ENCODE measurements around the gene MOSPD3.

MOSPD3 gene

DNA sequence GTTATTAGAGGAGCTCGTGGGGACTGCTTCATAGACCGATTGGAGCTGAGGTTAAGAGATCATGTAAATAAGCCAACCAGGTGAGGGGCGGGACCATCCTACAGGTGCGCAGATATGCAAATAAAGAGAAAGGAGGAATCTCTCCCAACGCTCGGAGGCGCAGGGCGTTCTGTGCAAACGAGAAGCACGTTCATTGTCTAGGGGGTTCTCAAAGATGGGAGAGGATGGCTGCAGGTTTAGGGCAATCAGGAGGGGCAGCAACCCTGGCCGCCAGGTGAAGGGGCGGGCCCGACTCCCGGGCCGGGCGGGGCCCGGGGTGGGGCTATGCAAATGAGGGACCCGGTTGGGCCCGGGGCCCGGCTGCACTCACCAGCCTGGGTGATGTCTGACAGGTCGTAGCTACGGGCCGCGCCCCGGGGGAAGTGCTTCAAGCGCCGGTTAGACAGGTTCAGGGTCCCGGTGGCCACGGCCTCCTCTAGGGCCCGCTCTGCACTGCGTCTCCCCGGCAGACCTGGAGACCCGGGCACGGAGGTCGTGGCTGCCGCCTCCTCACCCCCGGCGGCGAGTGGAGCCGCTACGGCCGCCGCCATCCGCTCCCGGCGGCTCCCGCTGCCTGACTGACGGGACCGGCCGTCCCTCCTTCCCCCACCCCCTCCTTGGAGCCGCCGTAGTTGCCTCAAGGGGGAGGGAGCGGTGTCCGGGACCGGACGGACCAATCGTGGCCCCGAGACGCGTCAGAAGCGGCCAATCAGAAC is 26.7 kb upstream of the MOSPD3 start, which contains the start of gene LRCH4:
LRCH4 (minus strand) TSS at position 619 of the 755 bp plus-strand sequence; CDS start at position 590, 29 bp downstream.
- DNase-seq (ENCODE audit: low read depth, low spot score) = no peak
- TF ChIP-seq, protein P1, sequence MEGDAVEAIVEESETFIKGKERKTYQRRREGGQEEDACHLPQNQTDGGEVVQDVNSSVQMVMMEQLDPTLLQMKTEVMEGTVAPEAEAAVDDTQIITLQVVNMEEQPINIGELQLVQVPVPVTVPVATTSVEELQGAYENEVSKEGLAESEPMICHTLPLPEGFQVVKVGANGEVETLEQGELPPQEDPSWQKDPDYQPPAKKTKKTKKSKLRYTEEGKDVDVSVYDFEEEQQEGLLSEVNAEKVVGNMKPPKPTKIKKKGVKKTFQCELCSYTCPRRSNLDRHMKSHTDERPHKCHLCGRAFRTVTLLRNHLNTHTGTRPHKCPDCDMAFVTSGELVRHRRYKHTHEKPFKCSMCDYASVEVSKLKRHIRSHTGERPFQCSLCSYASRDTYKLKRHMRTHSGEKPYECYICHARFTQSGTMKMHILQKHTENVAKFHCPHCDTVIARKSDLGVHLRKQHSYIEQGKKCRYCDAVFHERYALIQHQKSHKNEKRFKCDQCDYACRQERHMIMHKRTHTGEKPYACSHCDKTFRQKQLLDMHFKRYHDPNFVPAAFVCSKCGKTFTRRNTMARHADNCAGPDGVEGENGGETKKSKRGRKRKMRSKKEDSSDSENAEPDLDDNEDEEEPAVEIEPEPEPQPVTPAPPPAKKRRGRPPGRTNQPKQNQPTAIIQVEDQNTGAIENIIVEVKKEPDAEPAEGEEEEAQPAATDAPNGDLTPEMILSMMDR (IDR thresholded peaks at IDR 0.05; ENCODE audit: low read depth, low read length) = no peak

DNA sequence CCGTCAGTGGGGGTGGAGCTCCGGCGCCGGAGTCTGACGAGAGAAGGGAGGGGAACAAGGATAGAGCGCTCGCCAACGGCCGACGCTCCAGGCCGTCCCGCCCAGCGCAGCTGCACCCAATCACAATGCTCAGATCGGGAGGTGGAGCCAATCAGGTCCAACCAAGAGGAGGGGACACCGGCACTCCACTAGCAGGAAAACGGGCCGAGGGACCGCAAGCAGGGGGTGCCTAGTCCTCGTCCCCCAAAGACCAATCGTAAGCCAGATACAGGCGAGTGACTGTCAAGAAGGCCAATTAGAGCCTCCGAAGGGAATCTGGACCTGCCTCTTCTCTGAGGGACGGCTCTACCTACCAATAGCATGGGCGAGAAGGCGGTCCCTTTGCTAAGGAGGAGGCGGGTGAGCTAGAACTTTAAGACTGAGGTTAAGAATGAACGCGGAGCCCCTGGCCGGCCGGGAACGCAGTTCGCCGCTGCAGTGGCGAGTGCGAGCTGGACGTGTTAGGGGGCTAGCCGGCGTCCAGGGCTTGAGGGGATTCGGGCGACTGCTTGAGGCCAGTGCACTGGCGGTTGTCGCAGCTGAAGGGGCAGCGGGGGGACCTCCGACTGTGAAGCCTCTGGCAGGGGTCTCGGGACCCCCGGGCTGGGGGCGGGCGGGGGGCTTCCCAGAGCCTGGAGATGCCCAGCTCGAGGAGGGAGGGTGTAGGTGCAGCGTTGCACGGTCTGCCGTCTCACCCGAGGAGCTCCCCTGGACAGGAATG is 25.9 kb upstream of the MOSPD3 start, which contains the start of gene FBXO24:
FBXO24 (plus strand) TSS at position 63 of the 760 bp plus-strand sequence; CDS start at position 361, 298 bp downstream.
- in situ Hi-C loops (cut with HindIII; ENCODE audit: low sequenced_read_pairs) = no loop called here
- TF ChIP-seq, protein P1 (IDR thresholded peaks at IDR 0.05; ENCODE audit: low read depth, low read length) = no peak
- H3K4me3 ChIP-seq (ENCODE audit: low read depth, low read length) = peak within 1 kb of the TSS; percentile 92
- peak; percentile 100 for DNase-seq (ENCODE audit: low read depth, low spot score)

More for the DNA sequence above, 26.7 kb upstream of the MOSPD3 start, which contains the start of gene LRCH4:
- peak within 1 kb of the TSS; percentile 92 for H3K4me3 ChIP-seq (ENCODE audit: low read depth, low read length)
- in situ Hi-C loops (cut with HindIII; ENCODE audit: low sequenced_read_pairs) = no loop called here

DNA sequence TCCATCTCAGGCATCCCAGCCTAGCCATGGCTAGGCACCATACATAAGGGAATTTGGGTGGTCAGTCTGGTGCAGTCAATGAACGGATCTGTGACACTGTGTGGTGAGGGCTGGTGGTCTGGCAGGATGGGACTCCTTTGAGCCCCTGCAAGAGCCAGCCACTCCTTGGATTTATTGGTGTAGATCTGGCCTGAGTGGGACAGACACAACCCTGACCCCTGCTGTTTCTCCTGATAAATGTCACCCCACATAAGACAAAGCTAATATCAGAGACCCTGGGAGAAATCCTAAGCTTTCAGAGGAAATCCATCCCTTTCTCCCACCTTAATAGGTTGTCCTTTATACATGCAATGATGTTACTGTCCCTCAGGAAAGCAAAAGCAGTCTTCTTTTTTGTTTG is 23.9 kb upstream of the MOSPD3 start:
- TF ChIP-seq, protein P1 (IDR thresholded peaks at IDR 0.05; ENCODE audit: low read depth, low read length) = peak; percentile 24
- DNase-seq (ENCODE audit: low read depth, low spot score) = no peak
- in situ Hi-C loops (cut with HindIII; ENCODE audit: low sequenced_read_pairs) = no loop called here
- H3K4me3 ChIP-seq (ENCODE audit: low read depth, low read length) = no peak overlapping the region

DNA sequence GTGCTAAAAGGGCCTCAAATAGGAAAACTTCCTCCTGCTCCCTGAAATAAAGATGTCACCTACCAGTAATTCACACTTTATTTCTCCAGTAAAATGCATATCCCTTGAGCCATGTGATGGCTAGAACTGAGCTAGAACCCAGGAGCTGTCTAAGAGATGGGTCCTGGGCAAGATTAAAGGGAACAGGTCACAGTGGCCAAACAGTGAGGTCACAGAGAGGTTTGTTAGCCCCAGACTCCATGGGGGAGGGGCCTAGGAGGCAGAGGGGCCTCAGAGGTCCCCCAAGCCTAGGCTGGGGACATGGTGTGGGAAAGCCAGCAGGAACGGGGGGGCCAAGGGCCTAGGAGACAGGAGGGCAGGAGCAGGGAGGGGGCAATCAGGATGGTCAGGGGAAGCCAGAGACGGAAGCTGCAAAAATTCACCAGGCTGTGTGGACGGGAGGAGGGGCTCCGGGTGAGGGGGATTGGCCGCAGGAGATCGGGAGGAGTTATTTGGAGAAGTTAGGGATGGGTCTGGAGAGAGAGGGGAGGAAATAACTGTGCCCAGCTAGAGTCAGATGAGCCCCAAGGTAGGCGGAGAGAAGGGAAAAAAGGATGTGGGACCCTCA is 22.9 kb upstream of the MOSPD3 start:
- in situ Hi-C loops (cut with HindIII; ENCODE audit: low sequenced_read_pairs) = no loop called here
- DNase-seq (ENCODE audit: low read depth, low spot score) = no peak
- TF ChIP-seq, protein P1 (IDR thresholded peaks at IDR 0.05; ENCODE audit: low read depth, low read length) = no peak
- H3K4me3 ChIP-seq (ENCODE audit: low read depth, low read length) = no peak overlapping the region

DNA sequence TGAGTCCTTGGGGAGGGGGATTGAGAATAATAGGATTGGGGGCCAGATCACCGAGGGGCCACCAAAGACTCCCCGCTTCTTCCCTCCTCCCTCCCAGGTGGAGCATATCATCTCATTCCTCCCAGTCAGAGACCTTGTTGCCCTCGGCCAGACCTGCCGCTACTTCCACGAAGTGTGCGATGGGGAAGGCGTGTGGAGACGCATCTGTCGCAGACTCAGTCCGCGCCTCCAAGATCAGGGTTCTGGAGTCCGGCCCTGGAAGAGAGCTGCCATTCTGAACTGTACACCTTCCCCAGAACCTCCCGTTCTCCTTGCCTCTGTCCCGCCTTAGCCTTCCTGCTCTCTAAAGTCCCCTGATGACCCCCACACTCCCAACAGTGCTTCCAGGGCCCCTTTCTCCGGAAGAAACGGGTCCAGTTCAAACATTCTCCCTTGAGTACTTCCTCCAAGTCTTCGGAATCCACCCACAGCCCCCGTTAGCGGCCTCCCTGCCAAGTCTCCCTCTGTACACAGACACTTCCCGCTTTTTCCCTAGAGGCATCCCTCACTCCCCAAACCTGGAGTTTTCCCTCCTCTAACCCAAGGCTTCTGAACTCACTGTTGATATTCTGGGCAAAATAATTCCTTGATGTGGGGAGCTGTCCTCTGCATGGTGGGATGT is 22.1 kb upstream of the MOSPD3 start:
- DNase-seq (ENCODE audit: low read depth, low spot score) = no peak
- TF ChIP-seq, protein P1 (IDR thresholded peaks at IDR 0.05; ENCODE audit: low read depth, low read length) = no peak
- no peak overlapping the region for H3K4me3 ChIP-seq (ENCODE audit: low read depth, low read length)
- in situ Hi-C loops (cut with HindIII; ENCODE audit: low sequenced_read_pairs) = no loop called here

DNA sequence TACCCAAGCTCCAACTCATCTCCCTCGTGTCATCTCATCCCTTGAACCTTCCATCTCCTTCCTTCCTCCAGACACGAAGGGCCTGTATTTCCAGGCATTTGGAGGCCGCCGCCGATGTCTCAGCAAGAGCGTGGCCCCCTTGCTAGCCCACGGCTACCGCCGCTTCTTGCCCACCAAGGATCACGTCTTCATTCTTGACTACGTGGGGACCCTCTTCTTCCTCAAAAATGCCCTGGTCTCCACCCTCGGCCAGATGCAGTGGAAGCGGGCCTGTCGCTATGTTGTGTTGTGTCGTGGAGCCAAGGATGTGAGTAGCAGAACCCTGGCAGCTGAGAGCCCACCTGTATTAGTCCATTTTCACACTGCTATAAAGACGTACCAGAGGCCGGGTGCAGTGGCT is 20.7 kb upstream of the MOSPD3 start:
- TF ChIP-seq, protein P1 (IDR thresholded peaks at IDR 0.05; ENCODE audit: low read depth, low read length) = no peak
- DNase-seq (ENCODE audit: low read depth, low spot score) = no peak
- H3K4me3 ChIP-seq (ENCODE audit: low read depth, low read length) = no peak overlapping the region
- in situ Hi-C loops (cut with HindIII; ENCODE audit: low sequenced_read_pairs) = no loop called here

Measured in astrocyte of the spinal cord (primary cell).